AG09309 (cell line): ENCODE measurements around the gene TULP3.
A peak's percentile ranks its signal among the peaks of the same experiment; 100 is the strongest.

Experiments used
- DNase-seq: peaks from one replicate; pipeline ENCODE4 v3.0.0-alpha.2; 2010; ENCODE audit warnings: low read depth
- H3K4me3 ChIP-seq: 2 replicates; pipeline ENCODE4 v1.5.1; 2011; ENCODE audit warnings: mild to moderate bottlenecking, low read depth, low read length, moderate library complexity; ENCODE audit not compliant: control insufficient read depth
- CTCF ChIP-seq: IDR thresholded peaks from 2 replicates; pipeline ENCODE4 v1.5.1; 2011; ENCODE audit warnings: mild to moderate bottlenecking, low read depth, low read length, inconsistent platforms; ENCODE audit not compliant: insufficient read depth, control insufficient read depth; ENCODE audit errors: missing control alignments

Gene TULP3

GRCh38 chr12:2891240-2892053, 756 bp downstream of the TULP3 start:
- no peak for DNase-seq
- peak overlapping the region; percentile 89 for H3K4me3 ChIP-seq
- no peak for TF ChIP-seq CTCF

- TF ChIP-seq CTCF: no peak
- DNase-seq: no peak
- peak overlapping the region; percentile 89 for H3K4me3 ChIP-seq
Observed at GRCh38 chr12:2892246-2892645, 1.6 kb downstream of the TULP3 start.

- H3K4me3 ChIP-seq: peak overlapping the region; percentile 89
- no peak for TF ChIP-seq CTCF
- peak; percentile 86 for DNase-seq
Observed at GRCh38 chr12:2893007-2893406, 2.3 kb downstream of the TULP3 start.

GRCh38 chr12:2895051-2895451, 4.4 kb downstream of the TULP3 start:
- TF ChIP-seq CTCF: no peak
- no peak for DNase-seq
- H3K4me3 ChIP-seq: no peak overlapping the region

- no peak overlapping the region for H3K4me3 ChIP-seq
- DNase-seq: no peak
- no peak for TF ChIP-seq CTCF
Observed at GRCh38 chr12:2895511-2895910, 4.8 kb downstream of the TULP3 start.

GRCh38 chr12:2897418-2897817, 6.7 kb downstream of the TULP3 start:
- no peak overlapping the region for H3K4me3 ChIP-seq
- no peak for DNase-seq
- TF ChIP-seq CTCF: no peak
